MCF 10A (cell line): ENCODE results near the gene SCAPER. TPM values are rescaled to one million over a fixed set of nuclear protein-coding genes. Genes with fewer than 3 reads are reported as not detected.
A peak's percentile ranks its signal among the peaks of the same experiment; 100 is the strongest.

Experiments
- BruUV-seq: library from RNA; stranded (reverse); fragments of 400-500 nt; replicated peaks from 2 replicates; lab custom pipeline; 2021; lab: Mats Ljungman, UMichigan
- CTCF ChIA-PET: fragments of 300-600 bp; sonication (Branson Sonifier 250); formaldehyde crosslinking; extraction: SDS; loops from one replicate; lab custom pipeline; 2021; ENCODE audit warnings: antibody characterized with exemption, inconsistent platforms; lab: Yijun Ruan, JAX
- POLR2A ChIA-PET: fragments of 300-600, 350-650 bp; sonication (Branson Sonifier 250); formaldehyde crosslinking; extraction: SDS; loops from one replicate; lab custom pipeline; 2020; ENCODE audit warnings: antibody characterized with exemption, inconsistent platforms; lab: Yijun Ruan, JAX
- DNase-seq: peaks from one replicate; pipeline ENCODE4 v3.0.0-alpha.2; 2018; ENCODE audit not compliant: unreplicated experiment
- H3K27ac Mint-ChIP-seq: one replicate; pipeline ENCODE4 v1.8.0; 2022; ENCODE audit warnings: mild to moderate bottlenecking, low read depth, mixed read lengths; ENCODE audit not compliant: unreplicated experiment
- H3K27me3 Mint-ChIP-seq: one replicate; pipeline ENCODE4 v1.8.0; 2022; ENCODE audit warnings: mixed read lengths; ENCODE audit not compliant: insufficient read depth, unreplicated experiment
- H3K36me3 Mint-ChIP-seq: one replicate; pipeline ENCODE4 v1.8.0; 2022; ENCODE audit warnings: mild to moderate bottlenecking, moderate library complexity, mixed read lengths; ENCODE audit not compliant: insufficient read depth, unreplicated experiment
- H3K4me1 Mint-ChIP-seq: one replicate; pipeline ENCODE4 v1.8.0; 2022; ENCODE audit warnings: mixed read lengths; ENCODE audit not compliant: insufficient read depth, unreplicated experiment
- H3K4me3 Mint-ChIP-seq: one replicate; pipeline ENCODE4 v1.8.0; 2022; ENCODE audit warnings: mild to moderate bottlenecking, moderate library complexity, mixed read lengths; ENCODE audit not compliant: unreplicated experiment
- H3K9me3 Mint-ChIP-seq: one replicate; pipeline ENCODE4 v1.8.0; 2022; ENCODE audit warnings: mixed read lengths; ENCODE audit not compliant: unreplicated experiment
- CTCF ChIP-seq: fragments of 200-600 bp; IDR thresholded peaks from one replicate; pipeline ENCODE4 v1.8.0; 2022; ENCODE audit warnings: antibody characterized with exemption, mild to moderate bottlenecking; ENCODE audit not compliant: unreplicated experiment
- intact Hi-C: fragments of 100-400 bp; cut with micrococcal nuclease; formaldehyde crosslinking; loops from 2 replicates; pipeline ENCODE4 v1.14.1; 2022
- total RNA-seq: library from RNA; stranded (reverse); gene quantifications from 2 replicates; pipeline ENCODE4 v1.2.3, GENCODE V29; 2022

Gene SCAPER
- total RNA-seq, 1 experiment from 2014 or later, result 9.5 TPM

DNA sequence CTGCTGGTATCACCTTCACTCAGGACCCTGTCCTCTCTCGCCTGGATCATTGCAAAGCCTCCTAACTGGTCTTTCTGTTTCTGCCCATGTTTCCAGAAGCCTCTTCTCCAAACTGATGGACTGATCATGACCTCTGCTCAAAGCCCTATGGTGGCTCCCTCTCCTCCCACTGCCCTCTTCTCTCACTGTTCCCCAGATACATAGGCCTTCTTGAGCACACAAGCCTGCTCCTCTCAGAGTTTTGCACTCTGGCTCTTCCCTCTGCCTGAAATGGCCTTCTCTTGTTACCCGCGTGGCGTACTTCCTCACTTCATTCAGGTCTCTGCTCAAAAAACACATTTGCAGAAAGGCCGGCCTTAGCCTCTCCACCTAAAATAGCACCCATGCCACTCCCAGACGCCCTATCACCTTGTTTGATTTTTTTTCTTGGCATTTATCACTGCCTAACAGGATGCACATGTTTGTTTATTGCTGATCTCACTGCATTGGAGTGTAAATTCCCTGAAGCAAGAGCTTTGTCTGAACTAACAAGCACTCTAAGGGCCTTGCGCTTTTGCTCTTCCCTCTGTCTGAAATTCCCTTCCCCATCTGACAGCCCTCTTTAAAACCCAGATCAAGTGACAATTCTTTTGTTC is 592.5 kb downstream of the SCAPER start:
- ChIA-PET POLR2A (interaction anchor here (0.6 to 1.8 kb wide), 4 partner anchors 11 to 619 kb away, joined by 4 to 11 read pairs (median 5); partner anchors contain the start of gene RCN2), CTCF (interaction anchor here (0.7 to 1.1 kb wide), 3 partner anchors 17 to 61 kb away, joined by 3 to 4 read pairs (median 3); no protein-coding TSS in a partner anchor)
- no peak for TF ChIP-seq CTCF
- BruUV-seq, result no TSS peak
- Mint-ChIP-seq H3K27me3 (no peaks in the 10 kb centered on the region), H3K4me3 (peak overlapping the region; percentile 76), H3K9me3 (no peaks in the 10 kb centered on the region), H3K36me3 (no peaks in the 10 kb centered on the region), H3K27ac (peak overlapping the region; percentile 3), H3K4me1 (peaks cover 24% of the 10 kb centered on the region)
- peak; percentile 47 for DNase-seq
- intact Hi-C loops, result no loop called here

DNA sequence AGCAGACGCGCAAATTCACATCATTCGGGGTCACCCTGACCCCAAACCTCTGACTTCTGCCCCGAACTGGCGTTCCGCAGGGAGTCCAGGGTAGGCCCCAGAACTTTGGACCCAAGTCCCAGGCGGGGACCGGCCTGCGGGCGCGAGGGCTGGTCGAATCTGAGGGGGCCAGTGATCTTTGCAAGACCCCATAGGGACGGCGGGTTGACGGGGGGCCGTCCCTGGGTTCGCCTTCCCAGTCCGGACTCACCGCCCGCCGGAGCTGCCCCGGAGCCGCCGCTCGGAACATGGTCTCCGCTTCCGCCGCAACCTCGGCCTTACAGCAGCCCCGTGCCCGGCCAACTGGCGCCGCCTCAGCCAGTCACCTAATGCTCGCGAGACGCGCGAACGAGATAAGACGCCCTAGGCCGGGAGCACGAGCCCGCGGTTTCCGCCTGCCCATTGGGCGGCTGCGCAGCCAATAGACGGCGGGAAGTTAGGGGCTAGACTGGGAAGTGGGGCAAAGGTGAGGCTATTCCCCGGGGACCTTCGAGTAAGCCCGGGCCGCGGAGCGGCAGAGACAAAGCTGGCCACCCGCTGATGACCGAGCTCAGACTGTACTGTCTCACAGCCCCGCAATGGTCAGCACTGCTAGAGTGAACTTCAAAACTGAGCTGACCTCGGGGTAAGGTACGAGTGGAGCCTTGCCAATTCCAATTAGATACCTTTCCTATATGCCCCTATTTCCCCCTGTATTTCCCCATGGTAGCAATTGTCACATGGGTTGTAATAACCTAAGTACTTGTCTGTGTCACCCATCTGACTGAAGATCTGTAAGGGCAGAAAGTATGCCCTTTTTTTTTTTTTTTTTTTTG is 593.8 kb downstream of the SCAPER start, which contains the start of gene ETFA:
TSS of gene ETFA (minus strand) at position 370 of the 854 bp plus-strand sequence. CDS start at position 289, 81 bp downstream.
- Mint-ChIP-seq H3K4me3 (peak within 1 kb of the TSS; percentile 76), H3K4me1 (peaks cover 24% of the 10 kb centered on the region), H3K27me3 (no peaks in the 10 kb centered on the region), H3K36me3 (no peaks in the 10 kb centered on the region), H3K27ac (peak within 1 kb of the TSS; percentile 3), H3K9me3 (no peaks in the 10 kb centered on the region)
- ChIA-PET POLR2A (interaction anchor here (0.6 to 1.6 kb wide), 13 partner anchors 11 to 1098 kb away, joined by 3 to 11 read pairs (median 4); partner anchors contain the start of gene RCN2), CTCF (interaction anchor here (1.0 to 1.2 kb wide), 2 partner anchors 21 to 160 kb away, joined by 6 read pairs; no protein-coding TSS in a partner anchor)
- DNase-seq, result peak; percentile 98
- TF ChIP-seq CTCF, result no peak
- BruUV-seq, result no TSS peak
- intact Hi-C loops, result loop anchor here (2.0 kb wide), 1 partner anchor 19 kb away; no protein-coding TSS in a partner anchor

- Mint-ChIP-seq H3K9me3 (no peaks in the 10 kb centered on the region), H3K4me1 (peaks cover 24% of the 10 kb centered on the region), H3K36me3 (no peaks in the 10 kb centered on the region), H3K27me3 (no peaks in the 10 kb centered on the region), H3K4me3 (peak overlapping the region; percentile 76), H3K27ac (peak overlapping the region; percentile 3)
- intact Hi-C loops, result loop anchor here (2.0 kb wide), 1 partner anchor 20 kb away; no protein-coding TSS in a partner anchor
- CTCF ChIA-PET, result interaction anchor here (0.6 to 1.2 kb wide), 2 partner anchors 18 to 21 kb away, joined by 5 to 6 read pairs; no protein-coding TSS in a partner anchor
- POLR2A ChIA-PET, result interaction anchor here (0.6 to 1.6 kb wide), 7 partner anchors 11 to 1099 kb away, joined by 3 to 7 read pairs (median 3); partner anchors contain the start of gene RCN2
- TSS peak; percentile 46 for BruUV-seq
- TF ChIP-seq CTCF, result no peak
- DNase-seq, result peak; percentile 9
These were observed 594.6 kb downstream of the SCAPER start for GRCh38 chr15:76310475-76311099.
